SK-N-SH (cell line): ENCODE measurements around the gene ZNF783. TPM values are rescaled to one million over a fixed set of nuclear protein-coding genes. Genes with fewer than 3 reads are reported as not detected.

ENCODE experiments used
- CTCF ChIA-PET: fragments of 300-600, 350-600 bp; formaldehyde crosslinking; extraction: SDS; loops from one replicate; lab custom pipeline; 2021; lab: Yijun Ruan, JAX
- POLR2A ChIA-PET: fragments of 350-600 bp; sonication (Branson Sonifier 250); formaldehyde crosslinking; extraction: SDS; loops from one replicate; lab custom pipeline; 2020; ENCODE audit warnings: antibody characterized with exemption, inconsistent platforms; lab: Yijun Ruan, JAX
- DNase-seq: peaks from one replicate; pipeline ENCODE4 v3.0.0; 2012
- H2AFZ ChIP-seq: fragments of 200-600 bp; sonication (generic); 2 replicates; pipeline ENCODE4 v1.8.1; 2016; ENCODE audit warnings: antibody characterized with exemption, mild to moderate bottlenecking, low read depth
- H3F3A ChIP-seq: fragments of 200-600 bp; sonication (generic); replicated peaks from 2 replicates; pipeline ENCODE3; 2016; ENCODE audit warnings: antibody characterized with exemption, mild to moderate bottlenecking; ENCODE audit not compliant: insufficient read depth
- H3K27ac ChIP-seq, 2 experiments: fragments of 200-500 bp in 1 of 2; fragments of 200-600 bp in 1 of 2; sonication (Bioruptor generic) in 1 of 2; sonication (generic), shearing (Covaris generic) in 1 of 2; 2 replicates each; pipeline versions ENCODE4 v1.5.1 to v1.6.1; 2014 to 2016; ENCODE audit warnings: low read depth in 2 of 2, inconsistent platforms in 1 of 2, low read length in 1 of 2, mild to moderate bottlenecking in 1 of 2, mixed read lengths in 1 of 2
- H3K27me3 ChIP-seq: fragments of 200-600 bp; sonication (generic), shearing (Covaris generic); 2 replicates; pipeline ENCODE4 v1.6.1; 2016; ENCODE audit warnings: mixed run types; ENCODE audit not compliant: insufficient read depth
- H3K36me3 ChIP-seq, 2 experiments: fragments of 200-500 bp in 1 of 2; fragments of 200-600 bp in 1 of 2; sonication (Bioruptor generic) in 1 of 2; sonication (generic) in 1 of 2; replicated peaks in 1 of 2; 2 replicates each; pipeline versions ENCODE3 to v1.5.1; 2014 to 2016; ENCODE audit warnings: low read length in 1 of 2, mild to moderate bottlenecking in 1 of 2; ENCODE audit not compliant: insufficient read depth in 2 of 2, control insufficient read depth in 1 of 2
- H3K4me1 ChIP-seq, 2 experiments: fragments of 200-500 bp in 1 of 2; fragments of 200-600 bp in 1 of 2; sonication (Bioruptor generic) in 1 of 2; sonication (generic), shearing (Covaris generic) in 1 of 2; 2 replicates each; pipeline versions ENCODE4 v1.5.1 to v1.6.1; 2014 to 2016; ENCODE audit warnings: low read depth in 1 of 2, low read length in 1 of 2, mixed run types in 1 of 2; ENCODE audit not compliant: insufficient read depth in 2 of 2, control insufficient read depth in 1 of 2
- H3K4me2 ChIP-seq: fragments of 200-600 bp; sonication (generic), shearing (Covaris generic); 2 replicates; pipeline ENCODE4 v1.6.1; 2017; ENCODE audit warnings: mixed run types
- H3K4me3 ChIP-seq, 2 experiments: fragments of 200-500 bp in 1 of 2; fragments of 200-600 bp in 1 of 2; sonication (Bioruptor generic) in 1 of 2; sonication (generic), shearing (Covaris generic) in 1 of 2; 2 replicates each; pipeline versions ENCODE4 v1.5.1 to v1.8.1; 2014 to 2016; ENCODE audit warnings: low read depth in 2 of 2, inconsistent platforms in 1 of 2, low read length in 1 of 2, mild to moderate bottlenecking in 1 of 2, mixed read lengths in 1 of 2, moderate library complexity in 1 of 2
- H3K79me2 ChIP-seq: fragments of 200-600 bp; sonication (generic); 2 replicates; pipeline ENCODE4 v1.8.1; 2017; ENCODE audit warnings: mild to moderate bottlenecking; ENCODE audit not compliant: insufficient read depth
- H3K9ac ChIP-seq: fragments of 200-600 bp; sonication (generic); 2 replicates; pipeline ENCODE4 v1.6.1; 2017; ENCODE audit warnings: mixed run types
- H3K9me2 ChIP-seq: fragments of 200-600 bp; sonication (generic); 2 replicates; pipeline ENCODE4 v1.6.1; 2017; ENCODE audit warnings: mixed run types
- H3K9me3 ChIP-seq: fragments of 200-600 bp; sonication (generic); 2 replicates; pipeline ENCODE4 v1.6.1; 2017; ENCODE audit warnings: mixed run types, mild to moderate bottlenecking, moderate library complexity
- H4K20me1 ChIP-seq: fragments of 200-600 bp; sonication (generic); 2 replicates; pipeline ENCODE4 v1.6.1; 2017; ENCODE audit warnings: mild to moderate bottlenecking, mixed run types; ENCODE audit not compliant: insufficient read depth
- EP300 ChIP-seq, 2 experiments: IDR thresholded peaks; 2 replicates each; pipeline versions ENCODE4 v1.4.0 to v1.6.1; 2012; ENCODE audit warnings: borderline replicate concordance in 1 of 2, low read depth in 1 of 2, low read length in 1 of 2
- EZH2phosphoT487 ChIP-seq: fragments of 200-600 bp; sonication (generic); IDR thresholded peaks from 2 replicates; pipeline ENCODE4 v1.6.1; 2017; ENCODE audit warnings: low read depth, mixed run types, mild to moderate bottlenecking, antibody characterized with exemption, moderate library complexity, borderline replicate concordance
- FOSL2 ChIP-seq: IDR thresholded peaks from 2 replicates; pipeline ENCODE4 v1.4.0; 2012; ENCODE audit warnings: low read depth, mild to moderate bottlenecking, moderate library complexity, borderline replicate concordance
- GABPA ChIP-seq: IDR thresholded peaks from 2 replicates; pipeline ENCODE4 v1.4.0; 2012; ENCODE audit warnings: low read depth, mild to moderate bottlenecking
- GATA2 ChIP-seq: sonication (generic); formaldehyde crosslinking; IDR thresholded peaks from 2 replicates; pipeline ENCODE4 v1.5.0; 2020; ENCODE audit warnings: mild to moderate bottlenecking, missing genetic modification reagents
- MAX ChIP-seq: IDR thresholded peaks from 2 replicates; pipeline ENCODE4 v1.4.0; 2012; ENCODE audit warnings: low read depth
- MEF2A ChIP-seq: IDR thresholded peaks from 2 replicates; pipeline ENCODE4 v1.4.0; 2012; ENCODE audit warnings: low read depth, borderline replicate concordance
- MXI1 ChIP-seq: IDR thresholded peaks from 2 replicates; pipeline ENCODE4 v1.6.1; 2012; ENCODE audit warnings: mild to moderate bottlenecking, low read depth, low read length, improper control_type of control experiment
- NRF1 ChIP-seq: IDR thresholded peaks from 2 replicates; pipeline ENCODE4 v1.6.1; 2012; ENCODE audit warnings: low read depth, mild to moderate bottlenecking, low read length
- RCOR1 ChIP-seq: fragments of 150-350 bp; IDR thresholded peaks from 2 replicates; pipeline ENCODE4 v1.6.1; 2017; ENCODE audit warnings: antibody characterized with exemption, low read length
- REST ChIP-seq: IDR thresholded peaks from 2 replicates; pipeline ENCODE4 v1.6.1; 2012; ENCODE audit warnings: mild to moderate bottlenecking, low read depth, low read length, moderate library complexity
- SMC3 ChIP-seq: IDR thresholded peaks from 2 replicates; pipeline ENCODE4 v1.6.1; 2012; ENCODE audit warnings: low read depth, low read length, improper control_type of control experiment
- USF1 ChIP-seq: IDR thresholded peaks from 2 replicates; pipeline ENCODE4 v1.4.0; 2012; ENCODE audit warnings: low read depth, borderline replicate concordance
- YY1 ChIP-seq: IDR thresholded peaks from 2 replicates; pipeline ENCODE4 v1.4.0; 2012; ENCODE audit warnings: low read depth, mild to moderate bottlenecking
- WGBS: methylation state at CpG from one replicate; pipeline ENCODE4 v1.1.6; 2017; ENCODE audit warnings: low lambda C conversion rate; 5-methylcytosine and 5-hydroxymethylcytosine counted together
- polyA plus RNA-seq, 3 experiments: library from polyadenylated mRNA; depleted of rRNA; stranded (reverse); fragments of >200 nt; gene quantifications; 2 replicates each; pipeline ENCODE4 v1.2.3, GENCODE V29; 2012
- TF ChIP-seq, protein P1 (sequence below): fragments of 150-350 bp; IDR thresholded peaks from 2 replicates; pipeline ENCODE4 v1.6.1; 2016; ENCODE audit warnings: mild to moderate bottlenecking, low read depth, low read length

ZNF783 gene
- polyA plus RNA-seq, 1 of the 3 experiments (the other 2 are of a cell fraction), result 12.5 TPM

DNA sequence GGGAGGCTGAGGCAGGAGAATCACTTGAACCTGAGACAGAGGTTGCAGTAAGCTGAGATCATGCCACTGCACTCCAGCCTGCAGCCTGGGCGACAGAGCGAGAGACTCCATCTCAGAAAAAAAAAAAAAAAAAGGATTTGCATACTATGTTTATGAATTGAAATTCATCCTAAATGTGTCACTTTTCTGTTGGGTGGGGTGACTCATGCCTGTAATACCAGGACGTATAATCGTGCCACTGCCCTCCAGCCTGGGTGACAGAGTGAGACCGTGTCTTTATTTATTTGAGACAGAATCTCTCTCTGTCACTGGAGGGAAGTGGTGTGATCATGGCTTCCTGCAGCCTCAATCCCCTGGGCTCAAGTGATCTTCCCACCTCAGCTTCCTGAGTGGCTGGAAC is 16.8 kb upstream of the ZNF783 start (continued):
- no peak for TF ChIP-seq REST
- no peak for TF ChIP-seq NRF1
- no peak for TF ChIP-seq YY1
- no peak for TF ChIP-seq FOSL2
- no peak for TF ChIP-seq GABPA

DNA sequence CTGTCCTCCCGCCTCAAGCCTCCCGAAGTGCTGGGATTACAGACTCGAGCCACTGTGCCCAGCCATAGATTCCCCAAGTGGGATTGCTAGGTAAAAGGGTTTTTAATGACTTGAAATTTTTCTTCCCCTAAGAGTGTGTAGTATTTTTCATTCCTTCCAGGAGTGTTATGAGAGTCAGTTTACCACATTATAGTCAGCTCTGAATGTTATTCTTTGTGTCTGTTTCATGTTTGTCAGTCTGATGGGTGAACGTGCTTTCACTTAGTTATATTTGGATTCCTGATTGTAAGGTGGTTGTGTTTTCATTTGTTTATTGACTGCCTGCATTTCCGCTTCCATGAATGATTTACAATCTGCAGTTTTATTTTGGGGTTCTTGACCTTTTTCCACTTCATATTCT is 16.3 kb upstream of the ZNF783 start:
- 84% methylated on average over 5 of the region's 5 CpGs for WGBS
- H3K9me2 ChIP-seq, result no peaks in the 10 kb centered on the region
- peaks cover 20% of the 10 kb centered on the region; the same call in 1 of the 2 replicates for H4K20me1 ChIP-seq
- H2AFZ ChIP-seq, result no peak overlapping the region
- no peaks in the 10 kb centered on the region for H3F3A ChIP-seq
- H3K4me2 ChIP-seq, result no peak overlapping the region
- H3K27ac ChIP-seq, result no peak overlapping the region
- no peak for DNase-seq
- CTCF ChIA-PET, result interaction anchor here (9.4 kb wide), 1 partner anchor 15 kb away, joined by 76 read pairs; the partner anchor contains the start of gene ZNF783
- H3K27me3 ChIP-seq, result no peaks in the 10 kb centered on the region
- peaks cover 4 to 32% of the 10 kb centered on the region in 2 experiments for H3K36me3 ChIP-seq
- H3K9me3 ChIP-seq, result peaks cover 14% of the 10 kb centered on the region; the same call in 1 of the 2 replicates
- peaks cover 0 to 3% of the 10 kb centered on the region in 2 experiments; a peak in 2 of 4 replicates for H3K4me1 ChIP-seq
- no peak overlapping the region for H3K9ac ChIP-seq
- POLR2A ChIA-PET, result no interaction called here
- no peak overlapping the region for H3K4me3 ChIP-seq
- H3K79me2 ChIP-seq, result peaks cover 91% of the 10 kb centered on the region
- no peak for TF ChIP-seq GATA2 (CRISPR knock-in tag)
- TF ChIP-seq MAX, result no peak
- no peak for TF ChIP-seq EZH2phosphoT487
- no peak for TF ChIP-seq MXI1
- TF ChIP-seq SMC3, result no peak
- TF ChIP-seq MEF2A, result no peak
- TF ChIP-seq USF1, result no peak
- TF ChIP-seq FOSL2, result no peak
- no peak for TF ChIP-seq EP300 (IDR thresholded peaks at IDR 0.05; ENCODE audit: borderline replicate concordance in 1 of 2, low read depth in 1 of 2, low read length in 1 of 2)
- no peak for TF ChIP-seq RCOR1
- no peak for TF ChIP-seq GABPA
- TF ChIP-seq, protein P1, sequence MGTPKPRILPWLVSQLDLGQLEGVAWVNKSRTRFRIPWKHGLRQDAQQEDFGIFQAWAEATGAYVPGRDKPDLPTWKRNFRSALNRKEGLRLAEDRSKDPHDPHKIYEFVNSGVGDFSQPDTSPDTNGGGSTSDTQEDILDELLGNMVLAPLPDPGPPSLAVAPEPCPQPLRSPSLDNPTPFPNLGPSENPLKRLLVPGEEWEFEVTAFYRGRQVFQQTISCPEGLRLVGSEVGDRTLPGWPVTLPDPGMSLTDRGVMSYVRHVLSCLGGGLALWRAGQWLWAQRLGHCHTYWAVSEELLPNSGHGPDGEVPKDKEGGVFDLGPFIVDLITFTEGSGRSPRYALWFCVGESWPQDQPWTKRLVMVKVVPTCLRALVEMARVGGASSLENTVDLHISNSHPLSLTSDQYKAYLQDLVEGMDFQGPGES, result no peak
